ENCODE data around the gene ZNF862. TPM values are rescaled to one million over a fixed set of nuclear protein-coding genes. Genes with fewer than 3 reads are reported as not detected.

Gene ZNF862
- polyA plus RNA-seq, 1 of the 3 experiments (the other 2 are of a cell fraction), result 17.3 TPM

- TF ChIP-seq FOSL2 (IDR thresholded peaks at IDR 0.05; ENCODE audit: borderline replicate concordance, low read depth) (no peak), PBX3 (IDR thresholded peaks at IDR 0.05) (no peak)
Observed at GRCh38 chr7:149817301-149817771, 20.8 kb upstream of the ZNF862 start (continued).

- Histone ChIP-seq H3K36me3 (replicated peaks in 1 of 2; ENCODE audit: control insufficient read depth in 1 of 2, insufficient read depth in 2 of 2, low read length in 1 of 2) (no peaks in the 10 kb centered on the region), H4K20me1 (ENCODE audit: insufficient read depth) (no peaks in the 10 kb centered on the region), H3K27me3 (ENCODE audit: insufficient read depth) (no peaks in the 10 kb centered on the region), H3F3A (replicated peaks; ENCODE audit: insufficient read depth) (no peaks in the 10 kb centered on the region), H3K79me2 (ENCODE audit: insufficient read depth) (no peaks in the 10 kb centered on the region), H3K9me3 (no peaks in the 10 kb centered on the region), H3K4me2 (no peak overlapping the region), H3K9me2 (no peaks in the 10 kb centered on the region), H3K27ac (ENCODE audit: low read depth in 2 of 2, low read length in 1 of 2) (no peak overlapping the region), H2AFZ (ENCODE audit: low read depth) (no peak overlapping the region), H3K4me3 (ENCODE audit: low read depth in 2 of 2, low read length in 1 of 2) (no peak overlapping the region), H3K4me1 (ENCODE audit: control insufficient read depth in 1 of 2, insufficient read depth in 2 of 2, low read depth in 1 of 2, low read length in 1 of 2) (peaks cover 0 to 12% of the 10 kb centered on the region in 2 experiments; a peak in 1 of 4 replicates), H3K9ac (no peak overlapping the region)
- ChIA-PET POLR2A (interaction anchor here (1.6 kb wide), 1 partner anchor 20 kb away, joined by 4 read pairs; the partner anchor contains the start of gene ZNF862), CTCF (interaction anchor here (1.1 to 10.8 kb wide), 2 partner anchors 10 to 22 kb away, joined by 3 to 119 read pairs; no protein-coding TSS in a partner anchor)
- TF ChIP-seq CHD2 (IDR thresholded peaks at IDR 0.05; ENCODE audit: low read length, partially characterized antibody) (no peak), FOSL2 (IDR thresholded peaks at IDR 0.05; ENCODE audit: borderline replicate concordance, low read depth) (no peak), TEAD4 (IDR thresholded peaks at IDR 0.05; ENCODE audit: borderline replicate concordance, insufficient read depth) (no peak)
- WGBS (ENCODE audit: low lambda C conversion rate), result 67% methylated on average over 12 of the region's 23 CpGs
- DNase-seq, result no peak
Observed at GRCh38 chr7:149817836-149818535, 20.2 kb upstream of the ZNF862 start.

GRCh38 chr7:149818536-149818840 lies 19.7 kb upstream of the ZNF862 start:
- Histone ChIP-seq H3K4me3 (ENCODE audit: low read depth in 2 of 2, low read length in 1 of 2) (no peak overlapping the region), H3K27ac (ENCODE audit: low read depth in 2 of 2, low read length in 1 of 2) (no peak overlapping the region), H3K9me2 (no peaks in the 10 kb centered on the region), H3K79me2 (ENCODE audit: insufficient read depth) (no peaks in the 10 kb centered on the region), H3F3A (replicated peaks; ENCODE audit: insufficient read depth) (no peaks in the 10 kb centered on the region), H3K9me3 (no peaks in the 10 kb centered on the region), H2AFZ (ENCODE audit: low read depth) (no peak overlapping the region), H3K27me3 (ENCODE audit: insufficient read depth) (no peaks in the 10 kb centered on the region), H3K4me1 (ENCODE audit: control insufficient read depth in 1 of 2, insufficient read depth in 2 of 2, low read depth in 1 of 2, low read length in 1 of 2) (peaks cover 0 to 12% of the 10 kb centered on the region in 2 experiments; a peak in 1 of 4 replicates), H4K20me1 (ENCODE audit: insufficient read depth) (no peaks in the 10 kb centered on the region), H3K36me3 (replicated peaks in 1 of 2; ENCODE audit: control insufficient read depth in 1 of 2, insufficient read depth in 2 of 2, low read length in 1 of 2) (no peaks in the 10 kb centered on the region), H3K9ac (no peak overlapping the region), H3K4me2 (no peak overlapping the region)
- 81% methylated on average over 8 of the region's 9 CpGs for WGBS (ENCODE audit: low lambda C conversion rate)
- CTCF ChIA-PET, result interaction anchor here (1.1 to 10.8 kb wide), 2 partner anchors 10 to 21 kb away, joined by 3 to 119 read pairs; no protein-coding TSS in a partner anchor
- POLR2A ChIA-PET, result interaction anchor here (1.6 kb wide), 1 partner anchor 20 kb away, joined by 4 read pairs; the partner anchor contains the start of gene ZNF862
- TF ChIP-seq EP300 (IDR thresholded peaks at IDR 0.05; ENCODE audit: borderline replicate concordance in 1 of 2, low read depth in 1 of 2, low read length in 1 of 2) (no peak), MXI1 (IDR thresholded peaks at IDR 0.05; ENCODE audit: low read depth, low read length) (no peak), REST (IDR thresholded peaks at IDR 0.05; ENCODE audit: low read depth, low read length) (no peak)
- DNase-seq, result no peak
